ENCODE results near the gene TFF1. TPM values are rescaled to one million over a fixed set of nuclear protein-coding genes. Genes with fewer than 3 reads are reported as not detected.

TFF1 gene
- total RNA-seq, 1 experiment from 2014 or later: 111 TPM

DNA sequence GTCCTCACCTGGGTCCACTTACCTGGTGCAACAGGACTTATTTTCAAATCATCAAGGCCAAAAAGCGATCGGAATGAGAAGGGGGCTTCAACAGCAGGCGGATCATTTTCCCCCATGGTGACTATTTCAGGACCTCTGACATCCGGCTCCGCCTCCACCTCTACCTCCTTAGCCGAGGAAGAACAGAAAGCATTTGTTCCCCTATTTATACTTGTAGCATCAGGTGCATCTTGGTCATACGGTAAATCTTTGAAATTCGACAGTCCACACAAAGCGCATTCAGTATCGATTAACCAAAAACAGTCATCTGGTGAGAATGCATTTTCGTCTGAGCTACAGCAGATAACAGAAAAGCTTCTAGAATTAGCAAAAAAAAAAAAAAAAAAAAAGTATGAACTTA, 29.0 kb upstream of the TFF1 start:
- Histone ChIP-seq H3F3A (ENCODE audit: low read length, unreplicated experiment) (no peaks in the 10 kb centered on the region), H3K4me2 (ENCODE audit: low read length) (no peak overlapping the region), H2AFZ (ENCODE audit: low read length) (no peak overlapping the region), H3K27me3 (ENCODE audit: low read length) (no peaks in the 10 kb centered on the region), H3K4me1 (ENCODE audit: insufficient read depth, low read length) (peaks cover 15% of the 10 kb centered on the region), H3K4me3 (ENCODE audit: low read length) (no peak overlapping the region), H3K79me2 (ENCODE audit: low read length) (no peaks in the 10 kb centered on the region), H3K9me3 (ENCODE audit: low read length) (no peaks in the 10 kb centered on the region), H4K20me1 (ENCODE audit: low read length) (no peaks in the 10 kb centered on the region), H3K9ac (ENCODE audit: low read length) (no peak overlapping the region), H3K36me3 (ENCODE audit: low read depth, low read length) (no peaks in the 10 kb centered on the region), H3K9me2 (replicated peaks; ENCODE audit: low read length) (no peaks in the 10 kb centered on the region), H3K27ac (ENCODE audit: low read length) (no peak overlapping the region)
- TF ChIP-seq EZH2 (IDR thresholded peaks at IDR 0.05; ENCODE audit: low read length, unreplicated experiment) (no peak), EZH2phosphoT487 (IDR thresholded peaks at IDR 0.05; ENCODE audit: borderline replicate concordance, low read length) (no peak), CTCF (conservative IDR thresholded peaks at IDR 0.05; ENCODE audit: low read depth, low read length) (no peak)
- ChIA-PET CTCF (no interaction called here), POLR2A (ENCODE audit: unreplicated experiment) (no interaction called here)
- no TSS peak for BruUV-seq (replicated peaks)
- ATAC-seq (no peak), DNase-seq (no peak)
- intact Hi-C loops (cut with micrococcal nuclease): no loop called here

- H3K79me2 ChIP-seq (ENCODE audit: low read length): no peaks in the 10 kb centered on the region
- H3K9me3 ChIP-seq (ENCODE audit: low read length): no peaks in the 10 kb centered on the region
- peaks cover 31% of the 10 kb centered on the region for H3K4me1 ChIP-seq (ENCODE audit: insufficient read depth, low read length)
- ChIA-PET POLR2A (ENCODE audit: unreplicated experiment) (interaction anchor here (0.6 kb wide), 1 partner anchor 15 kb away, joined by 3 read pairs; no protein-coding TSS in a partner anchor), CTCF (interaction anchor here (0.5 kb wide), 2 partner anchors 9 to 84 kb away, joined by 3 read pairs; no protein-coding TSS in a partner anchor)
- no peaks in the 10 kb centered on the region for H3K36me3 ChIP-seq (ENCODE audit: low read depth, low read length)
- H3K27me3 ChIP-seq (ENCODE audit: low read length): no peaks in the 10 kb centered on the region
- H4K20me1 ChIP-seq (ENCODE audit: low read length): no peaks in the 10 kb centered on the region
- H3F3A ChIP-seq (ENCODE audit: low read length, unreplicated experiment): no peaks in the 10 kb centered on the region
- TF ChIP-seq EZH2 (IDR thresholded peaks at IDR 0.05; ENCODE audit: low read length, unreplicated experiment) (no peak), CTCF (conservative IDR thresholded peaks at IDR 0.05; ENCODE audit: low read depth, low read length) (no peak), EZH2phosphoT487 (IDR thresholded peaks at IDR 0.05; ENCODE audit: borderline replicate concordance, low read length) (no peak)
- H3K27ac ChIP-seq (ENCODE audit: low read length): peak overlapping the region; percentile 28
- H3K4me2 ChIP-seq (ENCODE audit: low read length): peak overlapping the region; percentile 14
- no peak for DNase-seq
- H3K9ac ChIP-seq (ENCODE audit: low read length): no peak overlapping the region
- no peaks in the 10 kb centered on the region for H3K9me2 ChIP-seq (replicated peaks; ENCODE audit: low read length)
- no TSS peak for BruUV-seq (replicated peaks)
- no peak overlapping the region for H3K4me3 ChIP-seq (ENCODE audit: low read length)
- intact Hi-C loops (cut with micrococcal nuclease): no loop called here
- H2AFZ ChIP-seq (ENCODE audit: low read length): no peak overlapping the region
- no peak for ATAC-seq
Measured at GRCh38 chr21:42393443-42393950, 27.2 kb upstream of the TFF1 start.

GRCh38 chr21:42392731-42393442, 26.6 kb upstream of the TFF1 start:
- Histone ChIP-seq H3K4me3 (ENCODE audit: low read length) (no peak overlapping the region), H3K27me3 (ENCODE audit: low read length) (no peaks in the 10 kb centered on the region), H3K27ac (ENCODE audit: low read length) (peak overlapping the region; percentile 28; the same call in 1 of the 2 replicates), H3K4me2 (ENCODE audit: low read length) (peak overlapping the region; percentile 14), H3K9me3 (ENCODE audit: low read length) (no peaks in the 10 kb centered on the region), H3K36me3 (ENCODE audit: low read depth, low read length) (no peaks in the 10 kb centered on the region), H3K9ac (ENCODE audit: low read length) (no peak overlapping the region), H3F3A (ENCODE audit: low read length, unreplicated experiment) (no peaks in the 10 kb centered on the region), H3K4me1 (ENCODE audit: insufficient read depth, low read length) (peaks cover 31% of the 10 kb centered on the region), H2AFZ (ENCODE audit: low read length) (no peak overlapping the region), H3K9me2 (replicated peaks; ENCODE audit: low read length) (no peaks in the 10 kb centered on the region), H3K79me2 (ENCODE audit: low read length) (no peaks in the 10 kb centered on the region), H4K20me1 (ENCODE audit: low read length) (no peaks in the 10 kb centered on the region)
- TF ChIP-seq EZH2phosphoT487 (IDR thresholded peaks at IDR 0.05; ENCODE audit: borderline replicate concordance, low read length): no peak
- DNase-seq: peak; percentile 47
- CTCF ChIA-PET: interaction anchor here (0.5 kb wide), 1 partner anchor 9 kb away, joined by 3 read pairs; no protein-coding TSS in a partner anchor
- POLR2A ChIA-PET (ENCODE audit: unreplicated experiment): no interaction called here
- intact Hi-C loops (cut with micrococcal nuclease): no loop called here
- no TSS peak for BruUV-seq (replicated peaks)
- peak; percentile 21 for ATAC-seq

Measured in PC-3 (cell line).